Inflammatory macrophage treated with lipopolysaccharide for 4 hours (primary cell): Measurements from ENCODE around the gene UBE2E1.

Experiments used
- DNase-seq: peaks from one replicate; pipeline ENCODE4 v3.0.0-alpha.2; 2020

The UBE2E1 gene

GRCh38 chr3:23796518-23796917 is 9.2 kb upstream of the UBE2E1 start:
- DNase-seq = no peak

GRCh38 chr3:23797491-23797890 is 8.3 kb upstream of the UBE2E1 start:
- peak; percentile 86 for DNase-seq

GRCh38 chr3:23798456-23798855 is 7.3 kb upstream of the UBE2E1 start:
- DNase-seq = no peak

- DNase-seq = no peak
Observed at GRCh38 chr3:23798876-23799275, 6.9 kb upstream of the UBE2E1 start.

DNA sequence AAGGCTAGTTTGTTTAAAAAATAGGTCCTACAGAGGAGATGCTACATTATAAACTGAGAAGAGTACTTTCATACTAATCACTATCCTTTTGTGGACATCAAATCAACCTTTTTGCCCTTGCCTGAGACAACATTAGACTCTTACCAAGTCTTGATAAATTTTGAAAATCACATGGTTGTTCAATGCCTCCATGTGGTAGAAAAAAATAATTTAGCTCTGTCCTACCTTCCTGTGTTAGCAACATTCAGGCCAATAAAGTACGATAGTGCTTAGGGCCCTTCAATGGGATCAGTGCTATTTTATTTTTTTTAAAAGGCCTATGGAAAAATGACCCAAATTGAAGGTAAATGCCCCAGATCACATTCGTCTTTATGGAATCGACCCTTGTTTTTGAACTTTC is 5.0 kb upstream of the UBE2E1 start:
- DNase-seq = no peak

GRCh38 chr3:23804441-23805209 is 1.1 kb upstream of the UBE2E1 start:
- no peak for DNase-seq

- DNase-seq = no peak
Observed at GRCh38 chr3:23805210-23805632, 534 bp upstream of the UBE2E1 start.

- DNase-seq = peak; percentile 42
Observed at GRCh38 chr3:23806534-23807423, 1.0 kb downstream of the UBE2E1 start.

DNA sequence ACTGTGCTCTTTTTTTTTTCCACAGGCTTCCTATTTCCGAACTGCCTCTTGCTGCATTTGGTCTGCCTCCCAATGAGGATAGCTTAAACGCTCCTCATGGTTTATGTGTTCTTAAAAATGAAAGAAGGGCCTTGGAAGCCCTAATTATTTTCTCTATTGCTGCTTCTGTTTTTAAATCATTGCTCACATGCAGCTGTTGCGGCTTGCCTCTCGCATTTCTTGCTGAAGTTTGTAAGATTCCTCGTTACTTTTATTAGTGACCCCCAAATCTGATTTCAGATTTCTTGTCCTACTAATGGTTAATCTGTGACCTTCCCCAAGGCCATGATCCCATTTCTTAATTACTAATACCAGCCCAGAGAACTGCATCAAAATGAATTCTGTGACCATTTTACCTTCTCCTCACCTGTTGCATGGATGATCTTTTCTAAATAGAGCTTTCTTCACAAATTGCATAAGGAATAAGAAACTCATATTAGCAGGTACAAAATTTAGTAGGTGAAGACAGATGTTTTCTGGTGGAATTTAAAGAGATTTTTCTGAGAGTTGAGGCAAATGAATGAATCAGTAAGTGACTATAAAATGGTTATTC is 1.8 kb downstream of the UBE2E1 start:
- DNase-seq = peak; percentile 50

- DNase-seq = no peak
Observed at GRCh38 chr3:23808525-23808924, 2.8 kb downstream of the UBE2E1 start.

GRCh38 chr3:23809294-23809693 is 3.5 kb downstream of the UBE2E1 start:
- DNase-seq = no peak

GRCh38 chr3:23809840-23810342 is 4.1 kb downstream of the UBE2E1 start:
- no peak for DNase-seq

DNA sequence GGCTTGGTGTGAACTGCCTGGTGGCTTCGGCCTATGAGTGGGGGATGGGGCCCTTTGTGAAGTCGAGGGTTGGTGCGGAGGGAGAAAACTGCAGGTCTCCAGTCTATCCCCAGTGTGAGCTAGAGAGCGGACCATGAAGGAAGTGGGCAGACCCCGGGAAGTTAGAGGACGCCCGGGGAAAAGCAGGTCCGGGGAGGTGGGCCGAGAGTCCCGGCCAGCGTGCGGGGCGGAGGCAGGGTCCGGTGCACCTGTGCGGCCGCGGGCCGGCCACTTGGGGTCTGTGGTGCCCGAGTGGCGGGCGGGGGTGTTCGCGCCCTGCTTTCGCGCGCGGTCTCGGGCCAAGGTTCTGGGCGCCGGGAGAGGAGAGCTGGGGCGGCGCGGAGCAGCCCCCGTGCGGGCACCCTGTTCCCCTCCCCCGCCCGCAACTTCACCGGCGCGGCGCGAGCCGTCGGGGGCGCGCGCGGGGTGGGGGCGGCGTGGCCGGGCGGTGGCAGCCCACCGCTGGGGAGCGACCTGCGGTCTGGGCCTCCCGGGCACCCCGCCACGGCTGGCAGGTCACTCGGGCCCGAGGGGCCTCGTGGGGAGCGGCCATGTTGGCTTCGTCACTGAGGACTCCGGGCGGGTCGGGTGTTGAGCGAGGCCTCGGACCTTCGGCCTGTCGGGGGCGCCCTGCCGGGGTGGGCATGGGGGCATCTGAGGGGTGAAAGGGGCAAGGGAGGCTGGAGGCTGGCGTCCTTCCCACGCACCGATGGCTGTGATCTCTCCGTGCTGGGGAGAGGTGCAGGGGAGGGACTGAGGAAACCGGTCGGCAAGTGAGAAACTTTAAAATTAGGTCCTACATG is 4.8 kb downstream of the UBE2E1 start:
- DNase-seq = no peak

- no peak for DNase-seq
Observed at GRCh38 chr3:23811185-23811527, 5.4 kb downstream of the UBE2E1 start.

DNA sequence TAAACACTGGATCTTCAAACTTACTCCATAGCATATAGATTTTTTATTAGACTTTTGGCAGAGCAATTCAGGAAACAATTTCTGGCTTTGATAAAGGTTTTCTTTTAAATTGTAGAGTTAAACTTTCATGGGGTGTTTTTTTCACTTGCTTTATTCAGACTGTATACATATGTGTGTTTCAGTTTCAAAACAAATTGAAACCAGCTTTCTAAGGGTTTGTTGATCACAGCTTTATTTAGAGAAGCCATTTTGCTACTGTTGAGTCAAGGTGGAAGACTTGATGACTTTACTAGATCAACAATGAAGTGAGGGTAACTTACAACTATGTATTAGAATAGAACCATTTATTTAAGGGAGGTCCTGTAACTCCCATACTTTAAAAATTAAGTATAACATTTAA is 6.2 kb downstream of the UBE2E1 start:
- DNase-seq = peak; percentile 27

GRCh38 chr3:23815879-23816278 is 10.1 kb downstream of the UBE2E1 start:
- DNase-seq = no peak

DNA sequence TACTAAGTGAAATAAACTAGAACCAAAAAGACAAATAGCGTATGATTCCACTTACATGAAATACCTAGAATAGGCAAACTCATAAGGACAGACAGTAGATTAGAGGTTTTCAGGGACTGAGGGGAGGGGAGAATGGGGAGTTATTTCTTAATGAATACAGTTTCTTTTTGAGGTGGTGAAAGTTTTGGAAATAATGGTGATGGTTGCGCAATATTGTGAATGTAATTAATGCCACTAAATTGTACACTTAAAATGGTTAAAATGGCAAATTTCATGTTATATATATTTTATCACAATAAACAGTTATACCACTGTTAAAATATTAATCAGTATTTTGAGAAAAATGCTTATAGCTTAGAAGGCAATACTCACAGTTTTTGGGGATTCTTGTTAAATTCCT is 11.0 kb downstream of the UBE2E1 start:
- DNase-seq = no peak

DNA sequence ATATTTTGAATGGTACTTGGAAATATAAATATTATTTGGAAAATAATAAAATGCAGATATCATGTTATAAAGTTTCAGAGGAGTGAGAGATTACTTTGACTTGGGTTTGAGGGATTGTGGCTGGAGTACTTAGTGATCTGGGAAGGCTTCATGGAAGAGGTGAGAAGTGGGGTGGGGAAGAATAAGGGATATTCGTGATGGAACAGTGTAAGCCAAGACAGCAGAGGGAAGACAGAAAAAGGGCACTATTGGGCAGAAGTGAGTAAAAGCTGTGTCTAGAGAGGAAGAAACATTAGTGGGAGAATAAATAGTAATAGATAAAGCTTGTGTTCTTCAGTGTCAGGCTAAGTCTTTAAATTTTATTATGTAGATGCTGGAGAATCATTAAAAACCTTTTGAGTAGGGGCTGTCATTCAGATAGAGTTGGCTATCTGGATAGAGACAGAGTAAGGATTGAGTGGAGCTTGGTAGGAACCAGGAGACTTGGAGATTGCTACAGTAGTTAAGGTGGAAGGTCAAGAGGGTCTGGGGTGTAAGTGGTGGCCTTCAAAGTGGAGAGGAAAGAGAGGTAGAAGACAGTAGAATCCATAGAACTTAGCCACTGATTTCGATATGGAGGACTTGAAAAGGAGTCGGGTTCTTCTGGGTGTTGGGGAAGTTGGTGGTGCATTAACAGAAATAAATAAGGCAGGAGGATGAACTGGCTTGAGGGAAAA is 11.9 kb downstream of the UBE2E1 start:
- DNase-seq = no peak

- DNase-seq = peak; percentile 80
Observed at GRCh38 chr3:23819599-23820360, 14.0 kb downstream of the UBE2E1 start.

GRCh38 chr3:23820888-23821287 is 15.1 kb downstream of the UBE2E1 start:
- no peak for DNase-seq

- DNase-seq = no peak
Observed at GRCh38 chr3:23821858-23822257, 16.1 kb downstream of the UBE2E1 start.
